ENCODE data around the gene STYXL1.

DNA sequence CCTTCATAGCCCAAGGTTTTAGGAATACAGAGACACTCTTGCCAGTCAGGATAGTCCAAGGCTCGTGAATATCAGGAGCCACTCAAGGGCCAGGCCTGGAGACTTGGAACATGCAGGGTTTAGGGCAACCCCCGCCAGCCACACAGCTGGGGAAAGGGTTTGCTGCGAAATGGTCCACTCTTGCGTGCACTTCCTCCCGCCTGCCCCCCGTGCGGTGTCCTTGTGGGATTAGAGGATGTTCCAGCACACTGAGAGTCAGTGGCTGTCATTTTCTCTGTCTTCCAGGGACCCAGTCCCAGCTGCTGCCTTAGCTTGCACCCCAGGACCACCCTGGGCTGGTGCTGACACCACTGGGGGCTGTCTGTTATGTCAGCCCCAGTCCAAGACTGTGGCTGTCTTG lies 94.4 kb downstream of the STYXL1 start:
- TF ChIP-seq EP300 (IDR thresholded peaks at IDR 0.05; ENCODE audit: borderline replicate concordance) (no peak), REST (IDR thresholded peaks at IDR 0.05; ENCODE audit: low read depth) (no peak), CEBPB (IDR thresholded peaks at IDR 0.05) (no peak), YY1 (IDR thresholded peaks at IDR 0.05; ENCODE audit: low read depth) (no peak)
- TF ChIP-seq, protein P1, sequence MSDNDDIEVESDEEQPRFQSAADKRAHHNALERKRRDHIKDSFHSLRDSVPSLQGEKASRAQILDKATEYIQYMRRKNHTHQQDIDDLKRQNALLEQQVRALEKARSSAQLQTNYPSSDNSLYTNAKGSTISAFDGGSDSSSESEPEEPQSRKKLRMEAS (IDR thresholded peaks at IDR 0.05): no peak
